K562 (cell line): ENCODE results near the gene LAMA3. TPM values are rescaled to one million over a fixed set of nuclear protein-coding genes. Genes with fewer than 3 reads are reported as not detected.

Experiments used
- ATAC-seq: fragments of 200-7000 bp; cut with Tn5 transposase; 3 replicates; pipeline ENCODE4 v1.9.1; 2020; ENCODE audit warnings: moderate library complexity
- BruUV-seq: library from RNA; stranded (reverse); fragments of 400-500 nt; replicated peaks from 2 replicates; lab custom pipeline; 2021; lab: Mats Ljungman, UMichigan
- CTCF ChIA-PET: fragments of 300-600 bp; formaldehyde crosslinking; extraction: SDS; loops from one replicate; lab custom pipeline; 2021; ENCODE audit warnings: low intra/inter-chr PET ratio; lab: Yijun Ruan, JAX
- POLR2A ChIA-PET: fragments of 300-600, 350-650 bp; sonication (Branson Sonifier 250); formaldehyde crosslinking; extraction: SDS; loops from one replicate; lab custom pipeline; 2021; ENCODE audit warnings: antibody characterized with exemption, inconsistent platforms; lab: Yijun Ruan, JAX
- DNase-seq, 4 experiments: peaks; one replicate each; pipeline versions ENCODE4 v3.0.0 to v3.0.0-alpha.2; 2011 to 2018; ENCODE audit warnings: low spot score in 3 of 4, mixed read lengths in 3 of 4; ENCODE audit errors: extremely low read depth in 1 of 4
- FAIRE-seq: peaks from 2 replicates; lab custom pipeline; 2011; peaks lifted over from hg19 to GRCh38; lab: Jason Lieb, UNC
- H2AFZ ChIP-seq: 2 replicates; pipeline ENCODE4 v1.6.0; 2011; ENCODE audit warnings: low read depth, low read length, control low read depth, inconsistent platforms
- H3K27ac ChIP-seq: fragments of 200-600 bp; 3 replicates; pipeline ENCODE4 v1.8.0; 2011; ENCODE audit warnings: low read depth, mild to moderate bottlenecking, control low read depth, inconsistent platforms, low read length, moderate library complexity, mixed read lengths; ENCODE audit errors: extremely low read depth
- H3K27me3 ChIP-seq, 2 experiments: fragments of 300-600 bp in 1 of 2; 2 replicates in 1 of 2; 3 replicates in 1 of 2; pipeline versions ENCODE4 v1.6.0 to v1.8.0; 2011; ENCODE audit warnings: inconsistent platforms in 2 of 2, low read length in 2 of 2, mild to moderate bottlenecking in 1 of 2, mixed read lengths in 1 of 2, moderate library complexity in 1 of 2; ENCODE audit not compliant: control insufficient read depth in 2 of 2, insufficient read depth in 2 of 2
- H3K36me3 ChIP-seq: fragments of 300-600 bp; 3 replicates; pipeline ENCODE4 v1.8.0; 2011; ENCODE audit warnings: mild to moderate bottlenecking, low read length, inconsistent platforms; ENCODE audit not compliant: control insufficient read depth, insufficient read depth
- H3K4me1 ChIP-seq, 2 experiments: fragments of 200-600 bp in 1 of 2; replicated peaks in 1 of 2; 2 replicates in 1 of 2; 3 replicates in 1 of 2; pipeline versions ENCODE4 v1.5.1 to v1.8.0; 2011; ENCODE audit warnings: inconsistent platforms in 2 of 2, low read length in 2 of 2, mild to moderate bottlenecking in 1 of 2, mixed read lengths in 1 of 2, moderate library complexity in 1 of 2; ENCODE audit not compliant: control insufficient read depth in 2 of 2, insufficient read depth in 2 of 2
- H3K4me2 ChIP-seq: 2 replicates; pipeline ENCODE4 v1.6.1; 2011; ENCODE audit warnings: low read length, control low read depth, inconsistent platforms, mixed read lengths; ENCODE audit not compliant: insufficient read depth
- H3K4me3 ChIP-seq: fragments of 200-600 bp; sonication (generic), shearing (Covaris generic); 2 replicates; pipeline ENCODE4 v1.5.1; 2016; ENCODE audit warnings: control low read depth, inconsistent platforms
- H3K79me2 ChIP-seq: fragments of 200-600 bp; 3 replicates; pipeline ENCODE4 v1.8.0; 2011; ENCODE audit warnings: low read length, inconsistent platforms; ENCODE audit not compliant: control insufficient read depth, insufficient read depth
- H3K9ac ChIP-seq, 2 experiments: 2 replicates each; pipeline versions ENCODE4 v1.6.0 to v1.6.1; 2011; ENCODE audit warnings: low read depth in 2 of 2, low read length in 2 of 2, control low read depth in 1 of 2, inconsistent platforms in 1 of 2, mild to moderate bottlenecking in 1 of 2, mixed read lengths in 1 of 2; ENCODE audit not compliant: insufficient read depth in 1 of 2
- H3K9me1 ChIP-seq: one replicate; pipeline ENCODE4 v1.6.0; 2011; ENCODE audit warnings: inconsistent platforms, mild to moderate bottlenecking, low read length, moderate library complexity; ENCODE audit not compliant: control insufficient read depth, insufficient read depth
- H3K9me3 ChIP-seq: replicated peaks from 2 replicates; pipeline ENCODE4 v1.5.1; 2011; ENCODE audit warnings: low read depth, low read length, inconsistent platforms; ENCODE audit not compliant: control insufficient read depth, insufficient read depth
- H4K20me1 ChIP-seq: replicated peaks from 2 replicates; pipeline ENCODE4 v1.6.1; 2011; ENCODE audit warnings: low read length, inconsistent platforms, mixed read lengths; ENCODE audit not compliant: control insufficient read depth, insufficient read depth
- ATF1 ChIP-seq, 2 experiments: fragments of 450-650 bp in 1 of 2; IDR thresholded peaks; 2 replicates each; pipeline ENCODE4 v1.6.1; 2016; ENCODE audit warnings: missing compliant biosample characterization in 1 of 2, missing genetic modification characterization in 1 of 2
- ERF ChIP-seq: fragments of 450-650 bp; formaldehyde crosslinking; IDR thresholded peaks from 2 replicates; pipeline ENCODE4 v1.4.0; 2020; ENCODE audit warnings: mild to moderate bottlenecking, mixed read lengths
- EWSR1 ChIP-seq: fragments of 450-650 bp; IDR thresholded peaks from 2 replicates; pipeline ENCODE4 v1.6.1; 2018; ENCODE audit warnings: borderline replicate concordance, mild to moderate bottlenecking, low read depth, moderate library complexity; ENCODE audit not compliant: partially characterized antibody
- GATAD2B ChIP-seq: fragments of 450-650 bp; IDR thresholded peaks from 2 replicates; pipeline ENCODE4 v1.6.1; 2017; ENCODE audit warnings: mild to moderate bottlenecking, borderline replicate concordance
- MEF2D ChIP-seq: conservative IDR thresholded peaks from 2 replicates; pipeline ENCODE4 v1.6.1; 2016; ENCODE audit warnings: low read depth, missing genetic modification characterization, missing compliant biosample characterization
- RBM22 ChIP-seq: fragments of 200-400 bp; formaldehyde crosslinking; IDR thresholded peaks from 2 replicates; pipeline ENCODE4 v1.6.1; 2018; ENCODE audit warnings: low read length, low read depth; ENCODE audit not compliant: poor library complexity, severe bottlenecking
- RNF2 ChIP-seq: sonication (generic); IDR thresholded peaks from 2 replicates; pipeline ENCODE4 v1.6.1; 2016
- SIX5 ChIP-seq, 2 experiments: IDR thresholded peaks; 2 replicates each; pipeline ENCODE4 v1.6.1; 2011; ENCODE audit warnings: low read length in 2 of 2, borderline replicate concordance in 1 of 2, low read depth in 1 of 2, mild to moderate bottlenecking in 1 of 2, moderate library complexity in 1 of 2; ENCODE audit not compliant: insufficient read depth in 1 of 2
- SMARCE1 ChIP-seq: fragments of 450-650 bp; IDR thresholded peaks from 2 replicates; pipeline ENCODE4 v1.7.1; 2016; ENCODE audit warnings: mild to moderate bottlenecking
- SPI1 ChIP-seq: IDR thresholded peaks from 2 replicates; pipeline ENCODE4 v1.6.1; 2011; ENCODE audit warnings: low read depth, low read length, control low read depth, borderline replicate concordance
- TAF9B ChIP-seq: fragments of 450-650 bp; IDR thresholded peaks from 2 replicates; pipeline ENCODE4 v1.6.1; 2018; ENCODE audit warnings: mild to moderate bottlenecking; ENCODE audit not compliant: partially characterized antibody
- TRIM24 ChIP-seq, 2 experiments: fragments of 450-650 bp; IDR thresholded peaks; 2 replicates each; pipeline ENCODE4 v1.6.1; 2016
- ZNF253 ChIP-seq: fragments of 250-450 bp; sonication (Bioruptor Pico); conservative IDR thresholded peaks from 2 replicates; pipeline ENCODE4 v1.6.1; 2021; ENCODE audit warnings: mild to moderate bottlenecking
- ZNF79 ChIP-seq: fragments of 250-450 bp; sonication (Bioruptor Pico); IDR thresholded peaks from 2 replicates; pipeline ENCODE4 v1.4.0; 2020; ENCODE audit warnings: low read depth, mild to moderate bottlenecking, moderate library complexity
- WGBS: fragments of 100-300 bp; shearing (Covaris generic); methylation state at CpG from one replicate; pipeline ENCODE4 v1.1.6; 2016; ENCODE audit warnings: low coverage, mixed read lengths; ENCODE audit not compliant: insufficient coverage; ENCODE audit errors: missing lambda C conversion rate; 5-methylcytosine and 5-hydroxymethylcytosine counted together
- in situ Hi-C: fragments of 300-500 bp; cut with MboI; formaldehyde crosslinking; loops from 4 replicates; pipeline ENCODE4 v1.15.0; 2018; ENCODE audit warnings: inconsistent platforms, mixed read lengths
- intact Hi-C: fragments of 100-400 bp; cut with micrococcal nuclease; formaldehyde crosslinking; loops from 2 replicates; pipeline ENCODE4 v1.14.2; 2022
- polyA plus RNA-seq, 8 experiments: library from polyadenylated mRNA; depleted of rRNA in 4 of 8; stranded (reverse) in 5 of 8; unstranded in 3 of 8; fragments of >200 nt; fragmentation: Nextera tagmentation in 2 of 8; fragmentation: Illumina TruSeq in 1 of 8; extraction: Ambion mirVana in 2 of 8; extraction: Trizol in 1 of 8; gene quantifications; 2 replicates each; pipeline versions ENCODE4 v1.2.1 to v1.2.3, GENCODE V29; 2011 to 2014; ENCODE audit warnings: inconsistent platforms in 1 of 8, missing spikeins in 1 of 8
- total RNA-seq, 7 experiments: library from RNA; depleted of rRNA in 6 of 7; stranded (reverse); fragments of >200 nt in 6 of 7; fragmentation: Illumina TruSeq in 2 of 7; extraction: Trizol in 2 of 7; gene quantifications; 2 replicates each; pipeline versions ENCODE4 v1.2.1 to v1.2.3, GENCODE V29; 2011 to 2021; ENCODE audit warnings: low replicate concordance in 1 of 7
- TF ChIP-seq, protein P1 (sequence below): fragments of 200-800 bp; sonication (Bioruptor generic); IDR thresholded peaks from 2 replicates; pipeline ENCODE4 v1.6.1; 2017; ENCODE audit warnings: missing genetic modification characterization, missing compliant biosample characterization

LAMA3 gene
- total and polyA plus RNA-seq, 9 of the 15 experiments (the other 6 are each of a cell fraction or from before 2014, with no cell fraction given), result 0.07 TPM; not detected in 8

DNA sequence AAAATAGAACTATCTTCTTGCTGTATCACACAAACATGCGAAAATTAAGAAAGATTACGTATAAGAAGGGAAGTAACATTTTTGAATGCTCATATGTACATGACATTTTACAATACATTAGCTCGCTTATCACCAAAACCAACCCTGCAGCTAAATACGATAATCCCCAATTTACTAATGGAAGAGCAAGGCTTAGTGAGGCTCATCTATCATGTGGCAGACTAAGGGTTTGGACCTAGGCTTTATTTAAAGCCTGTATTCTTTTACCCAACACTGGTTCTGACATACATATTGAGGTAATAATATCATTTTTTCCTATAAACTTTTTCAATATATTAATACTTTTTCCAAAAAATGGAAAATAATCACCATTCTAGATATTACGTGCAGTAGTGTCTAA lies 208.5 kb downstream of the LAMA3 start:
- Histone ChIP-seq H3K79me2 (no peaks in the 10 kb centered on the region), H3K9ac (no peak overlapping the region), H3K36me3 (no peaks in the 10 kb centered on the region), H3K4me2 (no peak overlapping the region), H3K9me1 (no peaks in the 10 kb centered on the region)
- CTCF ChIA-PET, result no interaction called here
- DNase-seq, result no peak
- TF ChIP-seq ZNF79 (CRISPR knock-in tag) (no peak), GATAD2B (no peak), ERF (CRISPR knock-in tag) (no peak), TAF9B (no peak), MEF2D (tag) (no peak), EWSR1 (no peak), ATF1 (CRISPR knock-in tag; IDR thresholded peaks at IDR 0.05) (no peak), ATF1 (tag; IDR thresholded peaks at IDR 0.05) (no peak), ZNF253 (no peak), RBM22 (no peak), SMARCE1 (no peak), TRIM24 (IDR thresholded peaks at IDR 0.05) (no peak), SPI1 (no peak), SIX5 (IDR thresholded peaks at IDR 0.05; ENCODE audit: borderline replicate concordance in 1 of 2, insufficient read depth in 1 of 2, low read depth in 1 of 2, low read length in 2 of 2) (no peak), RNF2 (no peak)
- TF ChIP-seq, protein P1, sequence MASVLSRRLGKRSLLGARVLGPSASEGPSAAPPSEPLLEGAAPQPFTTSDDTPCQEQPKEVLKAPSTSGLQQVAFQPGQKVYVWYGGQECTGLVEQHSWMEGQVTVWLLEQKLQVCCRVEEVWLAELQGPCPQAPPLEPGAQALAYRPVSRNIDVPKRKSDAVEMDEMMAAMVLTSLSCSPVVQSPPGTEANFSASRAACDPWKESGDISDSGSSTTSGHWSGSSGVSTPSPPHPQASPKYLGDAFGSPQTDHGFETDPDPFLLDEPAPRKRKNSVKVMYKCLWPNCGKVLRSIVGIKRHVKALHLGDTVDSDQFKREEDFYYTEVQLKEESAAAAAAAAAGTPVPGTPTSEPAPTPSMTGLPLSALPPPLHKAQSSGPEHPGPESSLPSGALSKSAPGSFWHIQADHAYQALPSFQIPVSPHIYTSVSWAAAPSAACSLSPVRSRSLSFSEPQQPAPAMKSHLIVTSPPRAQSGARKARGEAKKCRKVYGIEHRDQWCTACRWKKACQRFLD (CRISPR knock-in tag), result no peak
- TF ChIP-seq, all 486 proteins: peak for 0
- BruUV-seq, result no TSS peak
- no peaks in the 10 kb centered on the region for H3K4me1 ChIP-seq
- H4K20me1 ChIP-seq, result no peaks in the 10 kb centered on the region
- no peak overlapping the region for H3K4me3 ChIP-seq
- no peaks in the 10 kb centered on the region; a peak in 2 of 5 replicates for H3K27me3 ChIP-seq
- H3K27ac ChIP-seq, result no peak overlapping the region
- ATAC-seq (no peak), FAIRE-seq (no peak)
- POLR2A ChIA-PET, result no interaction called here
- H2AFZ ChIP-seq, result no peak overlapping the region
- H3K9me3 ChIP-seq, result no peaks in the 10 kb centered on the region
- 0% methylated on average over 5 of the region's 5 CpGs for WGBS
- intact Hi-C loops, result no loop called here
- in situ Hi-C loops, result no loop called here
